Activated CD4-positive, CD25-positive, alpha-beta regulatory T cell treated with anti-CD3 and anti-CD28 coated beads, Interleukin-2, amount 50 U/mL, for 72 hours (primary cell): ENCODE results near the gene CLDN6.

Experiments used
- DNase-seq: peaks from one replicate; pipeline ENCODE4 v3.0.0; 2021

CLDN6 gene

DNA sequence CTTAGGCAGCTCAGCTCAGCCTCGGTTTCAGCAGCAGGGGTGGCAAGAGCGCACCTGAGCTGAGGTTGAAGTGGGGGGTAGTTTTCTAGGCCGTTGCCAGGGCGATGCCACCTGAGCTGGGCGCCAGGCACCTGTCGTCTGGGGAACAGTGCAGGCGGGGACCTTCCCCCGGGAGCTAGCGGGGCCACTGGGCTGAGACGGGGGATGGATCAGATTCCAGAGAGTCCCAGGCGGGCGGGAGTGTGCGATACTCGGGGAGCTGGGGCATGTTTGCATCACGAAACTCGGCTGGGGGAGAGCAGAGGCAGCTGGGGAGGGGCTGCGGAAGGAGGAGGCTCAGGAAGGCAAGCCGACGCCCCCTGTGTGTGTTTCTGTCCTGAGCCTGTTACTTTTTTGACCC is 5.7 kb downstream of the CLDN6 start:
- DNase-seq = no peak

DNA sequence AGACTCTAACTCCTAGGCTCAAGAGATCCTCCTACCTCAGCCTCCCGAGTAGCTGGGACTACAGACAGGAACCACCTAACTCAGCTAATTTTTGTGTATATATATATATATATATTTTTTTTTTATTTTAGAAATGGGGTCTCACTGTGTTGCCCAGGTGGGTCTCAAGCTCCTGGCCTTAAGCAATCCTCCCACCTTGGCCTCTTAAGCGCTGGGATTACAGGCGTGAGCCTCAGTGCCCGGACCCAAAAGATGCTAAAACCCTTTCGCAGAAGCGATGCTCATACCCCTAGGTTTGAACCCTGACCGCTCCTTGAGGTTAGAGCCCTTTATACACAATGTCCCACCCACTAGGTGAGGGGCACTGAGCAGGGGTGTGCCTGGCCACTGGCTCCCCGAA is 7.5 kb downstream of the CLDN6 start:
- DNase-seq = no peak

DNA sequence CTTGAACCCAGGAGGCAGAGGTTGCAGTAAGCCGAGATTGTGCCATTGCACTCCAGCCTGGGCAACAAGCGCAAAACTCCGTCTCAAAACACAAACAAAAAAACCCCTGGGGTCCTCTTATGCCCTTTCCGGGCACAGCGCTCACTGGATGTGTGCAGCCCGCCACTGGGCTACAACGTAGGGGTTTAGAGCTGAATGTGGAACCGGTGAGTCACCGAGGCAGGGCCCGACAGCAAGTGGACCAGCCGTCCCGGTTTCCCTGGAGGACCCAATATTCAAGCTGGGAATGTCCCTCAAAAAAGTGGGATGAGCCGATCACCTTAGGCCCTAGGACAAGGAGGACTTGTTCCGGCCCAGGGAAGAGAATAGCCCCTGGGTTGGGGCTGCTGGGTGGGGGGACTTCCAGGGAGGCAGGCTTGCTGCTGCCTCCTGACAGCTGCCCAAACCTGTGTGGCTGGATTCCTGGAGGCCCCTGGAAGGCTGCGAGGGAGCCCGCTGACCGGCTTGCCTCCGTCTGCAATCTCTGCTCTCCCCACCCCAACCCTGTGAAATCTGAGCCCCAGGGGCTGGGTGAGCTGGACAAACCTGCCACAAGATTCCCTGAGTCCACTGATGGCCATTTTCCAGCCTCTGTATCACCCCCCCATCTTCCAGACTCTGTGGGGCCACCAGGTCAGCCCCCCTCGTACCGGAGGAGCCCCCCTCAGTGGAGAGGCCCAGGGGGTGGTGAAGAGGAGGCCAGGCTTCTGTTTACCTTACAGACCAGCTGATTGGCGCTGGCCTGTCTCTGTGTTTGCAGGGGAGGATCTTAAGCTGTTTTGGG is 8.2 kb downstream of the CLDN6 start:
- no peak for DNase-seq

DNA sequence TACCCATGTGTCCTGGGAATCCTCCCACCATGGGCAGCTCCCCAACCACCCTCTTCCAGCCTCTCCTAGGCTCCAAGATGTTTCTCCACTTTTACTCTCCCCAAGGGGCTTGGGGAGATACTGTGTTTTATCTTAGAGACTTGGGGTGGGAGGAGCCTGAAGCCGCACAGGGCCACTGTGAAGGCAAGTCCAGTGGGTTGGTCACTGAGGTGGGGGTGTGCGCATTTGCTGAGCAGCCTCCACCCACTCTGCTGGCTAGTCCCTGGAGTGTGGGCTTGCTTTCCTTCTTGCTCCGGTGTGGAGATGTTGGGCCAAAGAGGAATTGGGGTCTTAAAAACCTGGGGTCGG is 9.3 kb downstream of the CLDN6 start:
- no peak for DNase-seq

DNA sequence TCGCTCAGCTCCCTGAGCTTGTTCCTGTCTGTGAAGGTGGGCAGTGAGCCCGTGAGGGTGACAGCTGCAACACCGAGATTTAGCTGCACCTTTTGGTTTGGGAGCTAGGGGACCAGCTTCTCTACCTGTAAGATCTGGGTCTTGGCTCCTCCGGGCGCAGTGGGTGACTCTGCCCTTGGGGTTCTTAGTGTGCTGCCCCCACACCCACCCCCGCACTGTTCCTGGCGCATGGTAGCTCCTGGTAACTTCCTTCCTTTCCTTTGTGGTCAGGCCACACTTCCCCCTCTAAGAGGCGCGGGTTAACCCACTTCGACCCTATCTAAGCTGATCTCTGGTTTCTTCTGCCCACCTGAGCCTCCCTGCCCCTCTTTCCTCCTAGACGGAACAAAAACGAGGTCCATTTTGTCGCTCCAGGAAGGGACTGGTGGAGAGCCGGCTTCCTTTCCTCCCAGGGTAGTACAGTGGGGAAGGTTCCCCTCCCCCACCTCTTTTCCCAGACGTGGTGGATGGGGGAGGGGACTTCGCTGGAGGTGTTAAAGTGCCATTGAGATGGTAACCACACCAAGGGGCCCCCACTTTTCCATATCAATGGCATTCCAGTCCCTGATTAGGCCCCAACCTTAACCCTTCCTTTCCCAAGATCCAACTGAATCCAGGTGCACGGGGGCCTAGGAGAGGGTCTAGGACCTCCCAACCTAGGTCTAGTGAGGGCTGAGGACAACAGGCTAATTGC is 9.9 kb downstream of the CLDN6 start:
- no peak for DNase-seq

DNA sequence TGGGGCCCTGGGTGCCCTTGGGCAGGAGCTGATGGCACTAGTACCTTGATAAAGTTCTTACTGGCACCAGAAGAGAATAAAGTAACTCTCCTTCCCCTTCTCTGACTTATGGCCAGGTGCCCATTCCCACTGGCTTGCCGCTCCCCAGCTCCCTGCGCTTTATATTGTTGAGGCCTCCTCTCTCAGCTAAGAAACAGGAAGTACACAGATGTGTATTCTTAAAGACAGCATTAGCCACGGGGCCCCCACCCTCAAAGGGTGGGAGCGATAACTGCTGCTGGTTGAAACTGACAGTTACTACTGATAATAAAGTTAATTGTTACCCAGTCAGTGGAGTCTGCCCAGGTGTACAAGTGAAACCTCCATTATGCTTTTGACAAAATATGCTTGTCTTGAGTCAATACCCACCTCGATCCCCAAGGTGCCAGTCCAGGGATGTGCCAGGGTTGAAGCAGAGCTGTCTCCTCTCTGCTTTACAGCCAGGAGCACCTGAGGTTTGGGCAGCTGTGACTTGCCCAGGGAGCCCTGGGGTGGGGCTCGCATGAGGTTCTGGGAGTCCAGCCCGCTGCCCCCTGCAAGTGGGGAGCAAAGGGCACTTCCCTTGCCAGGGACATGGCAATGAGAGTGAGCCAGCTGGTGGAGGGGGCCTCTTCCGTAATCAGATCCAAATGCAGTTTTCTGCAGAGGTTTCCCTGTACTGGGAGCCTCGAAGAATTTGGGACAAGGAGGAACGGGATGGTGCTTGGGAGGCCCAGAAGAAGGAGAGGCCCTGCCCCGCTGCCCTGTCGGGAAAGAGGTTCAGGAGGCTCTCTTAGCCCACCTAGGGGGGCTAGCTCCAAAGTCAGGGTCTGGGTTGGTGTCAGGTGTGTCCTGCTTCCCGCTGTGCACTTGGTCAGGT is 10.7 kb downstream of the CLDN6 start:
- no peak for DNase-seq

DNA sequence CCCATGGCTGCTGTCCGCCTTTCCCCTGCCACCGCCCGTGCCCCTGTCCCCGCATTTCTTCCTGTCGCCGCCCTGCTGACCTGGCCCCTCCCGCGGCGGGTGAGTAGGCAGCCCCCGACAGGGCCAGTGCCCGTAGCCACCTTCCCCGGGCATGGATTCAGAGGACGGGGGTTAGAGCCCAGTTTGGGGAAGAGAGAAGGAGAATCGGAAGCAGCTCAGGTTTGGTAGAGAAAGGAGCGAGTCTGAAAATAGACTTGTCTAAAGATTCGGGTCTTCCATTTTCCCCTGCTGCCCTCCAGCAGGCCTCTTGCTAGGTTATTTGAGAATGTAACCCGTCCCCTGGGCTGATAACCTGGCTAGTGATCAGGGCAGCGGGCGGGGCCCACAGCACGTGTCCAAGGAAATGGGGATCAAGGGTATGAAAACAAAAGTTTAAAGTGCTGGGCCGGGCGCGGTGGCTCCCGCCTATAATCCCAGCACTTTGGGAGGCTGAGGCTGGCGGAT is 13.2 kb downstream of the CLDN6 start:
- no peak for DNase-seq

DNA sequence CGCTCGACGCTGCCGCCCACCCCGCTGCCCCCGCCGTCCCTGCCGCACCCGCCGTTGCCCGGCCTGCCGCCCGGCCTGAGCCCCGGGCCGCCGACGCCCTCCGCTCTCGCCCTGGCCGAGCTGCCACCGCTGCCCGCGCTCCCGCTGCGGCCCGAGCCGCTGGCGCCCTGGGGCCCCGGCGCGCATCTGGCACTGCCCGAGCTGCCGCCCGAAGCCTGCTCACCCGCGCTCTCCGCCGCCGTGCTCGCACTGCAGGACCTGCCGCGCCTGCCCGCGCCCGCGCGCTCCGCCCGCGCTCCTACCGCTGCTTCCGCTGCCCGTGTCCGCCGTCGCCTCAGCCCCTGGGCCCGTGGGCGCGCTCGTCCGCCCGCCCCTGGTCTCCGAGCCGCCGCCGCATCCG is 13.7 kb downstream of the CLDN6 start:
- no peak for DNase-seq

DNA sequence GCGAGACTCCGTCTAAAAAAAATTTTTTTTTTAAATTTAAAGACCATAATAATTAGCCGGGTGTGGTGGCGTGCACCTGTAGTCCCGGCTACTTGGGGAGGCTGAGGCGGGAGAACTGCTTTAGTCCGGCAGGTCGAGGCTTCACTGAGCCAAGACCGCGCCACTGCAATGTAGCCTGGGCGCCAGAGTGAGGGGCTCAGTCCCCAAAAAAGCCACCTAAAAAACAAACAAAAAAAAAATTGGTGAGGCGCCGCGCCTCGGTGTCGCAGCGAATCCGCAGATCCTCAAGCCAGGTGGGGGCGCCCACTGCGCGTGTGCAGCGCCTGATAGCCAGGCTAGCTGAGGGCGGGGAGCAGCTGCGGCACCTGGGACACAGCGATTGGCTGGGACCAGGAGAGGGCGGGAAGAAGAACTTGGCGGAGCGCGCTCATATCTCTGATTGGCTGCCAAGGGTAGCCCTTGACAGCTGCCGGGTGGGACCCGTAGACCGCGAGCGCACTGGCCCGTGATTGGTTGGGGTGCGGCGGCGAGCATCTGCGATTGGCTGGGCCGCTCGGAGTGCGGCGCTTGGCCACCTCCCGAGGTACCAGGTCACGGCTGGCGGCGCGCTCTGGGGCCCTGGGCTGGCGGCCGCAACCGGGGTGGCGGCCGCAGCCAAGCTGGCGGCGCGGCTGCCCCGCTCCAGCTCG is 14.3 kb downstream of the CLDN6 start:
- DNase-seq = peak; percentile 95

DNA sequence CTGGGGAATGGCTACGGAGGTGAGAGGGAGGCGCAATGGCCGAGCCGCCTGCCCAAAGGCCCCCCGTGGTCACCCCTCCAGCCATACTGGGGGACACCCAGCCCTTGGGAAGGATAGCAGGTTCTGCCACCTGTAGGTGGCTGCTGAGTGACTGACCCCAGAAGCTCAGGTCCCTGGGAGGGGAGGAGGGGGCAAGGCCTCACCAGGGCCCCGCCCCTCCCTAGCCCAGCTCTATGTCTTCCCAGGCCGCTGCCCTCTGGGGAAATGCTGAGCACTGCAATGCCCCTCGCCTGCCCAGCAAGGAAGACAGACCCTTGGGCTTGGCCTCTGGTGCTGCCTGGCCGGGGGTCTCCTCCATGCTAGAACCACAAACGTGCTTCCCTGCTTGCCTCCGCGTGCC is 16.7 kb downstream of the CLDN6 start:
- no peak for DNase-seq

DNA sequence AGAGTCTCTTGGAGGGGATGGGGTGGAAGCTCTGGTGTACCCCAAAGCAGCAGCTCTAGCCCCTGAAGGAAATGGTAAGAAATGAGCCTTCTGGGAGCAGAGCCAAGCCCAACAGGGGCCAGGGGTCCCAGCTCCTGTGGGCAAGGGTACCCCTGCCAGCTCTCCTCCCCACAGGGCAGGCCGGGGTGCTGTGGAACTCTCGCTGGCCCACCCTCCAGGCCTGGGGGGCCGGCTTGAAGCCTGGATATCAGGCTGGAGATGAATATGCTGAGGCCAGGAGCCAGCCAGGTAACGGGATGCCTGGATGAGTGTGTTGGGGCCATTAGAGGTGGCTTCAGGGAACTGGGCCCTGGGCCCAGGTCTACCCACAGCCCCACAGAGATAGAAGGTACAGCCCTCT is 17.4 kb downstream of the CLDN6 start:
- no peak for DNase-seq

DNA sequence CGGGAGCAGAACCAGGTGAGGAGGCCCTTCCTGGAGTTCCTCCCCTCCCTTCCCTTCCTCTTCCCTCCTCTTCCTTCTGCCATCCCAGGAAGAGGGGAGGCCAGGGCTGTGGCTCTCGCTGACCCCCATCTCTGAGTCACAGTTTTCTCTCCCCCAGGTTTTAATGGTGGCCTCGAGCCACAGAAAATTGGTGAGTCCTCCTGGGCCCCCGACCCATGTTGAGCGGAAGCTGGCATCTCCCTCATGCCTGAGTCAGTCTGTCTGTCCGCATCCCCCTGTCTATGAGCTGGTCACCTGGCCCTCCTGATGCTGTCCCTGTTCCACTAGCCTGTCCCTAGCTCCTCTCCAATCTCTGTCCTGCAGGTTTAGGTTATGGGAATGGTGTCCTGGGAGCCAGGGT is 18.1 kb downstream of the CLDN6 start:
- DNase-seq = no peak

DNA sequence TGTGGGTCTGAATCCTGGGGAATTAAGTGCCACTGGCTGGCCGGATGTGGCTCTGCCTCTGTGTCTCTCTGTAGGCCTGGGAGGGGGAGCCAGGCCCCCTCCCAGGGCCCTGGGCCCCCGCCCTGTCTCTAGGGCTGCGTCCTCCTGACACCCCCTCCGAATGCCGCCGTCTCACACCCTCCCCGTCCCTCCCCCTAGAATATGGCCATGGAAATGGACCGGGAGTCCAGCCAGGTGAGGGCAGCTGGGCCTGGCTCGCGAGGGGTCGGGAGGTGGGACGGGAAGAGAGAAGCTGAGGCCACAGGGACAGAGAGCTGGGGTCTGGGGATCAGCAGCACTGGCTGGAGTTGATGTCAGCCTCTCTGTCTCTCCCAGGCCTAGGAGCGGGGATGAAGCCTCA is 21.7 kb downstream of the CLDN6 start:
- DNase-seq = no peak

DNA sequence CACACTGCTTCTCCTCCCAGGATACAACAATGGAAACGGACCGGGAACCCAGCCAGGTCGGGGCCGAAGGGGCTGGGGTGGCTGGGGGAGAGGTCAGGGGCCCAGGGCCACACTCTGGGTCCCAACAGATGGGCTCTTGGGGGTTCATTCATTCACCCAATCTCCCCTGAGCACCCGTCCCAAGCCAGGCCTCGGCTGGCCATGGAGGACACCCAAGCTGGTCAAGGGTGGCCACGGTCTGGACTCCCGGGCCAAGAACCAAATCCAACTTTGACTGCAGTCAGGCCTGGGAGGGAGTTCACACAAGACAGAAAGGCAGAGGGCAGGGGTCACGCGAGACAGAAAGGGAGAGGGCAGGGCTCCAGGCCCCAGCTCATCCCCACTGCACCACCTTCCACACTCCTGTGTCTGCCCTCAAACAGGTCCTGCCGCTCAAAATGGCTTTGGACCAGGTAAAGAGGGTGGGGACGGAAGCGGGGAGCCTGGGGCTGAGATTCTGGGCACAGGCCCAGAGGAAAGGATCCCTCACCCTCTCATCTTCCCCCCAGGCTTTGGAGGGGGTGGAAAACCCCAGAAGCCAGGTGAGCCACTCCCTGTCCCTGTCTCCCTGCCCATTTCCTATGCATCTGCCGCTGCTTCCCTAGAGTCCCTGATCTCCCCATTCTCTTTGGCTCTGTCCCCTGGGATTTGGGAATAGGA is 25.5 kb downstream of the CLDN6 start:
- DNase-seq = no peak

DNA sequence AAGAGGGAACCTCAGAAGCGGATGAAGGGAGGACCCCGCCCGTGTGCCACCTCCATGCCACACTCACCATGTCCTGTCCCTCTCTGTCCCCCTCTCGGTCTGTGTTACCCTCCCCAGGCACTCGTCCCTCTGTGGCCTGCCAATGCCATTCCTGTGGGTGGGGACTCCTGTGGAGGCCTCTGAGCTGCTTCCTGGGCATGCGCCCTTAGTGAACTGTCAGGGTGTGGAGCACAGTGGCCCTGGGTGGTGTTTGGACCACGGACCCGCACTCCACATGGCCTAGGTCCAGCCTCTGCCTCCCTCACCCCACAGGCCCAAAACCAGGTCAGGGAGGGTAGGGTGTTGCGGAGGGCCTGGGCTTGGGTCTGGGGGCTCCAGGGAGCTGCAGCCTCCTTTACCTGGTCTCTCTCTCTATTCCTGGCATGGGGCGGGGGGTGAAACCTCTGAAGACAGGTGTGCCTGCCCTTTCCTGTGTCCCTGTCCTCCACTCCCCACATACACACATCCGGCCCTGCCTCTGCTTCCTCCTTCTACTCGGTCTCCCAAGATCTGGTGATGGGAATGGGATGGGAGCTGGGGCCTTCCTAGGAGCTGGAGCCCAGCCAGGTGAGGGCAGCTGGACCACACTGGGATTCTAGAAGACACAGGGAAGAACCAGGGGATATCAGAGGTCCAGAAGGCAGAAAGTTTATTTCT is 26.3 kb downstream of the CLDN6 start:
- no peak for DNase-seq

DNA sequence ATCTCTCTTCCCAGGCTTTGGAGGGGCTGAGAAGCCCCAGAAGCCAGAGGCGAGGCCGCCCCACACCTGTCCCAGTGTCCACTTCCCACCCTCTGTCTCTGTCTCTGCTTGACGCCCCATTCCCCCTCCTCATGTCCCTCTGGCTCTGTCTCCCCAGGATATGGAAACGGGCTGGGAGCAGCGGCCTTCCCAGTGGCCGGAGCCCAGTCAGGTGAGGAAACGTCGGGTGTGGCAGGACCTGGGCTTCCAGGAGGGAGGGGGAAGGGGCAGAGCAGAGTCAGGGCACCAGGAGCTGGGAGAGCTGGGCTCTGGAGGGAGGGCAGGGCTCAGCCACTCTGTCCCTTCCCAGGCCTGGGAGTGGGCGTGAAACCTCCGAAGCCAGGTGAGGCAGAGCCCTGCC is 27.1 kb downstream of the CLDN6 start:
- no peak for DNase-seq

DNA sequence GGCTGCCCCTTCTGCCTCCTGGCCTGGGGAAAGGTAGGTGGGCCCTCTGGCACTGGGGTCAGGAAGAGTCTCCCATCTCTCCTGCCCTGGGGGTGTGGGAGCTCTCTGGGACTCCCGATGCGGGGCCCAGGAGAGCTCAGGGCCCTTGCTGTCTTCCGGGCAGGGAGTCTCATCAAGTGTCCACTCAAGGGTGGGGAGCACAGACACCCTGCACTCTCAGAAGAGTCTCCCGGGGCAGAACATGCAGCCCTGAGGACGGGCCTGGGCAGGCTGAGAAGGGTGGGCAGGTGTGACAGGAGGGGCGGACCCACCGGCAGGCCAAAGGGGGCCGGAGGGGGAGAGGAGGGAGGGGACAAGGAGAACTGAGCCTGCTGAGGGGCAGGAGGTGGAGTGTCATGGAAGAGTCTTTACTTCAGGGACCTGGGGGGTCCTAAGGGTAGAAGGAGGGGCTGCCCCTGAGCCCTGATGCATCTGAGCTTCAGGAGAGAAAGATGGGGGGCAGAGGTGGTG is 29.3 kb downstream of the CLDN6 start:
- DNase-seq = no peak

DNA sequence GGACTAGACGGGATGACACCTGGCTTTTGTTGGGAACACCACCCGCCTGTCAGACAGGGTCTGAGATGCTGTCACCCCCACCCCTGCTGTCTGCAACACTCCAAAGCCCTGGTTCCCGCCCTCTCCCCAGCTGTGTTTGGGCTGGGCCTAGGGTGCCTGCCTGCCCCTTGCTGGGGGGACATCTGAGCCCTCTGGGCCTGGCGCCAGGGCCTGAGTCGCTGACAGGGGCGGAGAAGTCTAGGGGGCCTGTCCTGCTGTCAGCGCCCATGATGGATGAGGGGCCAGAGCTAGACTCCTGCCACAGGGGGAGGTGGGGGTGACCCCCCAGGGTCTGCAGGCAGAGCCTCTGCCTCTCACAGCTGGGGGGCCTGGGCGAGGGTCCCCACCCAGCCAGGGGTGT is 30.1 kb downstream of the CLDN6 start:
- DNase-seq = no peak

DNA sequence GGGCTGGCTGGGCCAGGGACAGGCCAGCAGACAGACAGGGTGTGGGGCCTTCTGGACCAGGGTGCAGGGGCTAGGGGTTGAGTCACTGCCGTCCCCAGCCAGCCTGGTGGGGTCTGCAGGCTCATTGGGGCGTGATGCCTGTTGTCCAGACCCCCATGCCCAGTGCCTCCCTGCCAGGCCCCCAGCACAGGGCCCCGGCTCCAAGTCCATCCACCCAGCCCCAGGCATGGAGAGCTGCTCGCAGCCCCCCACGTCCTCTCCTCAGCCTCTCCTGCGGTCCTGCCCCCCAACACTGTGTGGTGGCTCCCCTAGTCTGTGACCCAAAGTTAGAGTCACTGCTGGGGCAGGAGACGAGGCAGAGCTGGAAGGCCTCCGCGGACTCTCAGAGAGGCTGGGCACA is 30.7 kb downstream of the CLDN6 start:
- DNase-seq = no peak

DNA sequence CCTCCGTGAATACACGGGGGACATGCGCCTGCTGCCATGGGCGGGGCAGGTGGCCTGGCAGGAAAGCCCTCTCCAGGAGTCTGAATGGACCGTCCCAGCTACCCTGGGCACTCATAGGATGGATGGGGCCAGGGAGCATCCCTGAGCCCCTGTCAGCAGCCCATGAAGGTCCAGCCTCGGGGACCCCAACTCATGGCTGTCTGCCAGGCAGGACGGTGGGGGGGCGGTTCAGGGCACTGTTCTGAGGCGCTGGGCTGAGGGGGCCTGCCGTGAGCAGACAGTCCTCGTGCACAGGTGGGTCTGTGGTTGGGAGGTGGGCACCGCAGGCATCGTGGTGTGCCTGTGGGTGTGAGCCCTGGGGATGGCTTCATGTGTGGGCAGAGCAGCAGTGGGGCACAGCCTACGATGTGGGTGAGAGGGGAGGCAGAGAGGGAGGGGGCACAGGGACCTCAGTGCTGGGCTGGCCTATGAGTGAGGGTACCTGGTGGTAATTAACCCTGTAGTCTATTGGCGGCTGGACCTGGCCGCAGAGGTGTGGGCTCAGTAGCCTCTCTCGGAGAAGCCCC is 31.3 kb downstream of the CLDN6 start:
- no peak for DNase-seq

DNA sequence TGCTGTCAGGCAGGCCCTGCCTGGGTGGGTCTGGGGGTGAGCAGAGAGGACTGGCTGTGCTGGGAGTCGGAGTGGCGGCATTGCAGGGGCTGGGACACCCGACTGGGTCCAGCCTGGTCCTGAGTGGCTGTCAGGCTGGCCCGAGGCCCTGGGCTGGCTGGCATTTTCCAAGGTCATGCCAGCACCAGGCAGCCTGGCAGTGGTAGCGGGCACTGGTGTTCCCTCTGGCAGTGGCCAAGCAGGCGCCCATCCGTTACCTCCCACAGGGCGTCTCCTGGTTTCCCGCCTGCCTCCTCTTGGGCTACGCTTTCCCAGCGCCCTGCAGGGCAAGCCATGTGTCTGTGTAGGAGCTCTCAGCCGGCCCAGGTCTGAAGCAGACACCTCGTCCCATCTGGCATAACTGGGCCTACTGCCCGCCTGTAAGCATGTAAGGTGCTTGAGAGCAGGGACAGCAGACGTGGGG is 32.1 kb downstream of the CLDN6 start:
- no peak for DNase-seq
